Stimulated activated CD8-positive, alpha-beta memory T cell treated with anti-CD3 and anti-CD28 coated beads, Interleukin-7, amount 100 ng/mL, for 48 hours (primary cell): ENCODE results near the gene ING5.
"Not testable (repeated sequence)": the region's sequence is repeated elsewhere in the genome, so short reads cannot be mapped to it uniquely, and the experiment has no call there.

Experiments
- DNase-seq, 2 donors: peaks; one replicate each; pipeline ENCODE4 v3.0.0-alpha.2; 2020; ENCODE audit warnings: low read depth in 1 of 2; ENCODE audit errors: extremely low read depth in 1 of 2

The ING5 gene

DNA sequence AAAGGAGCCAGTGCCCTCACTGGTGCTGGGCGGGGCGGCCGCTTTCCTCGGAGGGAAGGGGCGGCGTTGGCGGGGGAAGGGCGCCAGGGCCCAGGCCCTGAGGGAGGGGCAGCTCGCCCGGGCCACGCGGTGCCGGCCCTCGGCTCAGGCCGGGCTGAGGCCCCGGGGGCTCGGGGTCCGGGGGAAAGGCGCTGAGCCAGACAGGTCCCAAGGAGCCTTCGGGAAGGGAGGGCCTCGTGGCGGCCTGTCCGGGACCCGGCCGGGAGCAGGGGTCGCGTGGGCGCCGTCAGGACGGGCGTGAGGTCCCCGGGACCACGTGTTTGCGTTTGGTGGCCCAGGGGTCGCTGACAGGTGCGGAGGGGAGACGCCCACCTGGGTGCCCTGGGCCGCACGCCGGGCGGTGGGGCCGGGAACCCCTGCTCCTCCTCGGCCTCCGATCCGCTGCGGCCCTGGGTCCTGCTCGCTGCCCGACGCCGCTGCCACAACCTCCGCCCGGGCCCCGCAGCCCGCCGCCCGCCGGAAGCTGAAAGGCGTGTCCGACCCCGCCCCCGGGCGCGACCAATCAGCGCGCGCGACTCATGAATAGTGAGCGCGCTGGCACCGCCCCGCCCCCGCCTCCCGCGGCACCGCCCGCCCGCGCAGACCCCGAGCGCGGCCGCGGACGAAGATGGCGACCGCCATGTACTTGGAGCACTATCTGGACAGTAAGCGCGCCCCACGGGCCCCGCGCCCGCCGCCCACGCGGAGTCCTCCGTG is at the start of gene ING5:
Gene ING5, plus strand, starts transcription at position 641 of the 756 bp plus-strand sequence. Its CDS starts 27 bp downstream, at position 668.
- DNase-seq = peak; percentile 89 to 91

GRCh38 chr2:241652142-241652541 is 49.7 kb upstream of the ING5 start:
- no peak for DNase-seq

DNA sequence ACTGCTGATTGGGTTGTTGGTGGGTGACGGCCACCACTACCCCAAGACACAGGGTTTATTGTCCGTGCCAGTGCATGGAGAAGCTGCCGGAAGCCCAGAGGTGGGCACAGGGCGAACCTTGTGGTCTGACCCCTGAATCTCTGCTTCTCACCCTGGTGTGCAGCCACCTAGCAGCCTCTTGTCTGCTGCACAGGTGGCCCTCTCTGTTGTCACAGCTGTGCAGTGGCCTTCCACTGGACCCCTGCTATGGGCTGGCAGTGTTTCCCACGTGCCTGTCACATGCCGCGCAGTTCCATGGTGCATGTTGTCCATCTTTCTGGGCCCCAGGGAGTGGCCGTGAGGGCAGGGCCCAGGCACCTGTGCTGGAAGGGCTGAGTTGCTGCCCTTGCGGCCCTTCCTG is 49.1 kb upstream of the ING5 start:
- DNase-seq = no peak

DNA sequence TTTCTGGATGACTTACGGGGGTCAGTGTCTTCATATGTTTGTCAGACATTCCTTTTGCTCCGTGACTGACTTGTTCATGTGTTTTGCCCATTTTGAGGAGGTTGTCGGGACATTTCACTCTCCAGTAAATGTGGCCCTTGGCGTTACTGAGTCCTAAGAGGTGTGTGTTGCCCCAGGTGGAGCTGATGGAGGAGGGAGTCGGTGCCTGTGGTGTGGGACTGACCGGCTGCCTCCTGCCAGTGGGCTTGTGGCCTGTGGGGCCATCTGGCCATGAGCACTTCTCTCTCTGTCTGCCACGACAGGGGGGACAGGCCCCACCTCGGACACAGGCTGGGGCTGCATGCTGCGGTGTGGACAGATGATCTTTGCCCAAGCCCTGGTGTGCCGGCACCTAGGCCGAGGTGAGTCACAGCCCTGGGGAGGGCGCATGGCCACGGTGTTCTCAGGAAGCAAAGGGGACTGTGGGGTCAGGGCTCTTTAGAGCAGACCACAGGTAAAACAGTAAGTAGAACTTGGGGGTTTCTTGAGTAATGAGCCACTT is 48.6 kb upstream of the ING5 start:
- no peak for DNase-seq

DNA sequence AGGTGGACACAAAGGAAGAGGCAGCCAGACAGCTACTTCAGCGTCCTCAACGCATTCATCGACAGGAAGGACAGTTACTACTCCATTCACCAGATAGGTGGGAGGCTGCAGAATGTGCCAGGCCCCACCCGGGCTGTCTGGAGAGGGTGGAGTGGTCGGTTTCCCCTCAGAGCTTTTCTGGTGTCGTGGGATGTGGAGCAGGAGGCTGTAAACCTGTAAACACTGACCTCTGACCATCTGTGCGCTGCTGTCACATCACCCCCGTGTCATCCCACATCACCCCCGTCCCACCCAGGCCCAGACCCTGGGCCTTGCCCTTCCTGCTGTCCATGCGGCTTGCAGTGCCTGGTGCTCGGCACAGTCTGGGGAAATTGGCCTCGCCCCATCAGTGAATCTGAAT is 47.3 kb upstream of the ING5 start:
- no peak for DNase-seq

DNA sequence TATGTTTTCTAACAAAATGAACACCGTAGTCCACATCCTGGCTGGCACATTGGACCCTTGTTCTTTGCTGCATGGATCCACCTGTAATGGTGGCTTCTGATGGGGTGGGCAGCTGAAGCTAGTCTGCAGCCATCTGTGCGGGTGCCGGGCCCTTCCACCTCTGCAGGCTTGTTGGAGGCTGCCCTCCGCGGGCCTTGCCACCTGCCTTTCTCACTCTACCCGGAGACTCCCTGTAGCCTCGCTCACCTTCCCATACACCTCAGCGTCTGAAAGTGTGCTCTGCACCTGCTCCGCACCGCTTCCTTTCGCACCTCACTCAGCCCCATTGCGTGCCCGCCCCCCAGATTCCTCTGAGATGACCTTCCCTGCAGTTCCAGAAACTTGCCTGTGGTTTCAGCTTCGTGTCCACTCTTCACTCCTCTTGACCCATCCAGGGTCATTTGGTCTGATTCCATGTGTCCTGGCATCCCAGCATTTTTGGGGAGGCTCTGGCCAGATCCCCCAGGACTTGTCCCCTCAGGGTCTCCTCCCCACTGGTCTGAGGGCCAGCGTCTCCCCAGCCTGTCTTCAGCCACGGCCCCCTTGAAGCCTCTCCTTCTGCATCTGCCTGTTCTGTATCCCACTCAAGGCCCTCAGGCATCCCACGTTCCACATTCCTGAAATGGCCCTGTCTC is 46.2 kb upstream of the ING5 start:
- DNase-seq = no peak

DNA sequence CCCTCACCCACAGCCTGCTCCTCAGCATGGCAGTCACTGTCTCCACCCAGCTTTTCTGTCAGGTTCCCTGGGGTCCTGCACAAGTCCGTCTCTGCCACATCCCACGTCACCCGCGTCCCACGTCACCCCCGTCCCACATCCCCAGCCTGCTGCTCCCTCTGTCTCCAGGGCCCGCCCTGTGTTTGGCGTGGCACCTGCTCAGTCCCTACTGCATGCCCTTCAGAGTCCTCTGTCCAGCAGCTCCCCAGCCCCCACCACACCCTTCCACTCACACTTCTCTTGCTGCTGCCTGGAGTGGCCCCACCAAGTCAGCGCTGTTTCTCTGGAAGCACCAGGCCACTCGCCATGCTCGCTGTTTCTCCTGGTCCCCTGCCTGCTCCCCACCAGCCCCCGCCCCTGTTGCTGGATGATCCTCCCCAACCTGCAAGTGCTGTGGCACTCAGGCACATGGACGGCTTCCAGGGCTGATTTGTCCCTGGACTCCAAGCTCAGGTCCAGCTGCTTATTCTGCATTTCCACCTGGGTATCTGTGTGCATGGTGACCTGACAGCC is 45.6 kb upstream of the ING5 start:
- DNase-seq = no peak

DNA sequence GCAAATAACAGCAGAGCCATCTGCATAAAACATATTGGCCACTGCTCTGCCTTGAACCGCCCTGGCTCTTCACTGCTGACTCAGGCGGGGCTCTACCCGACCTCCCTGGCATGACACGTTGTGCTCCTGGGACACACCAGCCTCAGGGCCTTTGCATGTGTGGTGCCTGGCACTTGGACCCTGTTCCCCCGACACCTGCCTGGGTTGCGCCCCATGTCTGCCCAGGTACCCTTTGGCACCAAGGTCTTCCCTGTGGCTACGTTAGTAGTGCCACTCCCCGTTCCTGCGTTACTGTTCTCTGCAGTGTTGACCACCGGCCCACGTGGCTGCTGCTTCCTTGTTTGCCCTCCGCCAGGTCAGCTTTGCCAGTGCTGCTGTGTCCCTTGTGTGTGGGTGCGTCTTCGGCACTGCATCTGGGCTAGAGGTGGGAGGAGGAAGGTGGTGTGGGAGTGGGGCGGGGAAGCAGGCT is 44.0 kb upstream of the ING5 start:
- DNase-seq = no peak

GRCh38 chr2:241658296-241658695 is 43.5 kb upstream of the ING5 start:
- no peak for DNase-seq

GRCh38 chr2:241659150-241659739 is 42.6 kb upstream of the ING5 start:
- DNase-seq = no peak

DNA sequence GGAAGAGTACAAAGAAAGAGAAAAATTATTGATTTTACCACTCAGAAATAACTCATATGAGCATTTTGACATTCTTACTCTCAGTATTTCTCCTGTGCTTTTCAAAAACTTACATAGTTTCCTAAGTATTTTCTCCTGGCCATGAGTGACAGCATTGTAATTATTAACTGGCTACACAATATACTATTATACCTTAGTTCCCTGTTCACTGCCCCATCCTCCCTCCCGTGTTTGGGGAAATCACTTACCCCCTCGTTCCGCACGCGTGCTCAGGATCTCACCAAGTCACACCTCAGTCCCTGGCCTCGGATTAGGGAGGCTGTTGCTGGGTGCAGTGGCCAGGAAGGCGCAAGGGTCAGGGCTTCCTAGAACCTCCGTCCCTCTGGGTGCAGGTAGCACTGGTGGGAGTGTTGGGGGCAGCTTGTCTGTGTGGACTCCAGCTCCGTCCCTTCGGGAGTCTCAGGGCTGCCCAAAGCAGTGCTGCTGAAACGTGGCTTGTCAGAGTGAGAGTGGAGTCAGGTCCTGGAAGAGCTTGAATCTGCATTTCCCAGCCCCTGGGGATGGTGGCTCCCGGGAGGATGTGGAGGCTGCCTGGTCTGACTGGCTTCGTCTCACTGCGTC is 41.1 kb upstream of the ING5 start:
- no peak for DNase-seq

GRCh38 chr2:241662731-241663130 is 39.1 kb upstream of the ING5 start:
- not testable (repeated sequence) for DNase-seq

- DNase-seq = no peak
Measured at GRCh38 chr2:241665731-241666440, 36.0 kb upstream of the ING5 start.

GRCh38 chr2:241666627-241667400 is 35.0 kb upstream of the ING5 start:
- no peak for DNase-seq

DNA sequence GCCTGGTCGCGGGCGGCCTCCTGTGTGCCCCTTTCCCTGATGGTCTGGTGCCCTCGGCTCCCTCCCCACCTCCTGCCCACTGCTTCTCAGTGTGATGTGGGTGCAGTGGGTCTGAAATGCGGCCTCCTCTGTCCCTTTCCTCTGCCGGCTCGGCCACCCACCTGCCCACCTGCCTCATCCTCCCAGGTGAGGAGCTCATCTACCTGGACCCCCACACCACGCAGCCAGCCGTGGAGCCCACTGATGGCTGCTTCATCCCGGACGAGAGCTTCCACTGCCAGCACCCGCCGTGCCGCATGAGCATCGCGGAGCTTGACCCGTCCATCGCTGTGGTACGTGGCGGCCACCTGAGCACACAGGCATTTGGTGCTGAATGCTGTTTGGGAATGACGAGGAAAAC is 33.5 kb upstream of the ING5 start:
- DNase-seq = no peak

DNA sequence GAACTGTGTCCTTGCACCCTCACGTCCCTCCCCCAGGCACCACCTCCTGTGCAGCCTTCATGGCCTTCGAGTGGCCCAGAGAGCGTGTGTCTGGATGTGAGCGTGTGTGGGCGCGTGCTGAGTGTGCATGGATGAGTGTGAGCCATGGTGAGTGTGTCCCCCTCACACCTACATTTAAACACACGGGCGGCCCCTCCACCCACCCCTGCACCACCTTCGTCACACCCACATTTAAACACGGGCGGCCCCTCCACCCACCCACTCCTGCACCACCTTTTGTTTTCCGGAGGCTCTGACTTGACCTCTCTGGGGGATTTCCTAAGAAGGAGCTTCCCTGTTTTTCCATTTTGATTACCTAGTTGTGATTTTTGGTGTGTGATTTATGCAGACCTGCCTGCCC is 33.0 kb upstream of the ING5 start:
- no peak for DNase-seq

DNA sequence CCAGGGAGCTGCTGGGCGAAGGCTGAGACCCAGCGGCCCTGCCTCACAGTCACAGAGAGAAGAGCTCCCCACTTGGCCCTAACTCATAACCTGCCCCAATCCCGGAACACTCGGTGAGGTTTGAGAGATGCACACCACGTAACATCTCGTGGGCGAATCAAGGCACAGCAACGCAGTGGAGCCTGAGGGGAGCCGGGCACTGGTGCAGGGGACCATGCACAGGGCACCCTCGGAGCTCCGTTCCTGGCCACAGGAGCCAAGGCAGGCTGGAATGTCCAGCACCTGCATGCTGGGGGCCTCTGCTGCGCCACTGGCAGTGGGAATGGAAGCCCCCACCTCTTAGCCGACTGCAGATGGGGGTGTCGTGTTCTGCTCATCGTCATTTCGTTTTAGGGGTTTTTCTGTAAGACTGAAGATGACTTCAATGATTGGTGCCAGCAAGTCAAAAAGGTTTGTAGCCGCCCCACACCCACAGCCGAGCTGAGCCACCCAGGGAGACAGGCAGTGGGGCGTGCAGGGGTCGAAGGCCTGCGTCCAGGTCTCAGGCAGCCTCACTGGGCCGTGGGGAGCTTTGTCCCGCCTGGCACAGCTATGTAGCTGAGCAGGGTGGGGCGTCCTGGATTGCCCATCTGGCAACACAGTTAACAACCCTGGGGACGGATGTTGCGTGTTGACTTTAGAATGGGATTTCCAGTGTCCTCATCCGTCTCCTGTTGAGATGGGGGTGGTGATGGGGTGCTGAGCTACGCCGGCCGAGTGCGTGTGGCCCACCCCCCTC is 31.3 kb upstream of the ING5 start:
- no peak for DNase-seq

DNA sequence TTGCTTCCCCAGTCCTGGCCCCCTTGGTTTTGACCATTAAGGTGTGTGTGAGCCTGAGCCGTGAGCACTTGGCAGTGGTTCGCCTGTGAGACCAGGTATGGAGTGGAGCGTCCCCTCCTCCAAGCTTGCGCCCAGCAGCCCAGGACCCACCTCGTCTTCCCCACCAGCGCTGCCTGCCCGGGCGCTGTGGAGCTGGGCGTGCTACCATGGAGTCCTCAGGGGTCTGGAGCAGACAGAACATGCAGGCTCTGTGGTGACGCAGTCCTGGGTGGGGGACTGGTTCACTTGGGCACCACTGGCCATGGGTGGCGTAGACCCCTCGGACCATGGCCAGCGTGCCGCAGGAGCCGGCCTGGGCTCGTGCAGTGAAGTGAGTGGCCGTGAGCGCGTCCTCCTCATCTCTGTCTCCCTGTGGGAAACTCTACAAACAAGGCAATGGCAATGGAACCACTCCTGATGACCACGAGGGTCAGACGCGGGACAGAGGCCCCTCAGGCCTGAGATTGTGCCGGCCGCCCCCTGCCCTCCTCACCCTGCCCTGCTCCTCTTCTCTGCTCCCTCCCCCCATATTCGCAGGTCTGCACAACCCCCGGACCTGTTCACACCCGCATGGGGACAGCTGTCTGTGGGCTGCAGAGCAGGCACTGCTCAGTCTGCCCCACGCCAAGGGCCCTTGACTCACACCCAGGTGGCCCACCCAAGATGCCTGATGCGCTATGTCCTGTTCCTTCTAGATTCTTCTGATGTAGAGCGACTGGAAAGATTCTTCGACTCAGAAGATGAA is 30.2 kb upstream of the ING5 start:
- no peak for DNase-seq
